ENCODE measurements around the gene GABRB3. TPM values are rescaled to one million over a fixed set of nuclear protein-coding genes. Genes with fewer than 3 reads are reported as not detected.

GABRB3 gene
- polyA plus RNA-seq, 3 donors, result not detected

DNA sequence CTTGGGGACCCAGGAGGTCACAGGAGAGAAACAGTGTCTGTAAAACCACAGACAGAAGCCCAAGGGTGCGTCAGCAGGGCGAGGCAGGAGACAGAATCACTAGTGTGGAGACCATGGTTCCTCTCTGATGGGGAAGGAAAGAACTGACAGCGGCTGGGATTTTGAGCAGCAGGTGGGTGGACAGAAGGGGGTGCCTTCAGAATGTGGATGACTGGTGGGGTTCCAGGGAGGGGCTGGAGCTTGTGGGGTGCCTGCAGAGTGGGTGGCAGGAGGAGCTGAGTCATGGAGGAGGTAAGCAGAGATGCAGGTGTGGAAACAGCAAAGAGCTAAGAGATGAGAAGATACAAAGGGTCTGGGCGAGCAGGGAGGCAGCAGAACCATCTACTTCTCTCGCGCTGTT, 124.2 kb downstream of the GABRB3 start:
- Histone ChIP-seq H3K4me3 (replicated peaks in 1 of 3; ENCODE audit: low read depth in 2 of 3, low read length in 3 of 3) (no peak overlapping the region), H3K79me2 (ENCODE audit: insufficient read depth, low read length) (no peaks in the 10 kb centered on the region), H3K27ac (ENCODE audit: low read depth in 1 of 2, low read length in 2 of 2) (no peak overlapping the region), H3K27me3 (ENCODE audit: control insufficient read depth in 2 of 2, insufficient read depth in 2 of 2, low read length in 2 of 2) (no peaks in the 10 kb centered on the region), H3K9ac (ENCODE audit: insufficient read depth, low read length, poor library complexity, severe bottlenecking) (no peak overlapping the region), H4K20me1 (ENCODE audit: insufficient read depth, low read length) (no peaks in the 10 kb centered on the region), H2AFZ (ENCODE audit: insufficient read depth, low read depth, low read length, poor library complexity, severe bottlenecking) (no peak overlapping the region), H3K9me3 (replicated peaks in 1 of 2; ENCODE audit: control insufficient read depth in 1 of 2, insufficient read depth in 1 of 2, low read length in 2 of 2) (peaks cover 46 to 70% of the 10 kb centered on the region in 2 donors), H3K4me2 (replicated peaks; ENCODE audit: extremely low read depth, low read length, poor library complexity, severe bottlenecking) (no peak overlapping the region), H3K4me1 (ENCODE audit: control insufficient read depth in 1 of 2, insufficient read depth in 2 of 2, low read length in 2 of 2) (no peaks in the 10 kb centered on the region), H3K36me3 (replicated peaks in 1 of 2; ENCODE audit: control insufficient read depth in 1 of 2, insufficient read depth in 2 of 2, low read length in 2 of 2) (no peaks in the 10 kb centered on the region)
- Mint-ChIP-seq H3K4me1 (no peaks in the 10 kb centered on the region), H3K9me3 (peaks cover 14 to 39% (median 22%) of the 10 kb centered on the region in 7 donors), H3K4me3 (no peak overlapping the region), H3K36me3 (no peaks in the 10 kb centered on the region), H3K27ac (no peak overlapping the region), H3K27me3 (ENCODE audit: low read depth in 3 of 3) (peaks cover 0 to 1% (median 0%) of the 10 kb centered on the region in 3 donors)
- WGBS (ENCODE audit: insufficient coverage), result 89% methylated on average over 6 of the region's 6 CpGs
- intact Hi-C loops (cut with micrococcal nuclease), result no loop called here
- DNase-seq, result no peak
- TF ChIP-seq, protein P1, sequence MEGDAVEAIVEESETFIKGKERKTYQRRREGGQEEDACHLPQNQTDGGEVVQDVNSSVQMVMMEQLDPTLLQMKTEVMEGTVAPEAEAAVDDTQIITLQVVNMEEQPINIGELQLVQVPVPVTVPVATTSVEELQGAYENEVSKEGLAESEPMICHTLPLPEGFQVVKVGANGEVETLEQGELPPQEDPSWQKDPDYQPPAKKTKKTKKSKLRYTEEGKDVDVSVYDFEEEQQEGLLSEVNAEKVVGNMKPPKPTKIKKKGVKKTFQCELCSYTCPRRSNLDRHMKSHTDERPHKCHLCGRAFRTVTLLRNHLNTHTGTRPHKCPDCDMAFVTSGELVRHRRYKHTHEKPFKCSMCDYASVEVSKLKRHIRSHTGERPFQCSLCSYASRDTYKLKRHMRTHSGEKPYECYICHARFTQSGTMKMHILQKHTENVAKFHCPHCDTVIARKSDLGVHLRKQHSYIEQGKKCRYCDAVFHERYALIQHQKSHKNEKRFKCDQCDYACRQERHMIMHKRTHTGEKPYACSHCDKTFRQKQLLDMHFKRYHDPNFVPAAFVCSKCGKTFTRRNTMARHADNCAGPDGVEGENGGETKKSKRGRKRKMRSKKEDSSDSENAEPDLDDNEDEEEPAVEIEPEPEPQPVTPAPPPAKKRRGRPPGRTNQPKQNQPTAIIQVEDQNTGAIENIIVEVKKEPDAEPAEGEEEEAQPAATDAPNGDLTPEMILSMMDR (IDR thresholded peaks at IDR 0.05), result no peak

DNA sequence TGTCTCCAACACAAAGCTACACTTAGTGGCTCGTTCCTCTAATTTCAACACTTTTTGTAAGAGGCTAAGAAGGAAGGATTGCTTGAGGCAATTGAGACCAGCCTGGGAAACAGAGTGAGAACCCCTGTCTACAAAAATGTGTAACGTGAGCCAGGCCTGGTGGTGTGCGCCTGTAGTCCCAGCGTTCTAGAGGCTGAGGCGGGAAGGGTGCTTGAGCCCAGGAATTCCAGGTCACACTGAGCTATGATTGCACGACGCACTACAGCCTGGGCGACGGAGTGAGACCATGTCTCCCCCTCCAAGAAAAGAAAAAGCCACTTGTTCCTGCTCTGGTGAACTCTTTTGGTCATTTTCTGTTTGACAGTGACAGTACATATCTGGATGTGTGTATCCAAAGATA, 127.9 kb downstream of the GABRB3 start:
- intact Hi-C loops (cut with micrococcal nuclease), result no loop called here
- Histone ChIP-seq H3K4me3 (replicated peaks in 1 of 3; ENCODE audit: low read depth in 2 of 3, low read length in 3 of 3) (no peak overlapping the region), H3K79me2 (ENCODE audit: insufficient read depth, low read length) (no peaks in the 10 kb centered on the region), H3K9me3 (replicated peaks in 1 of 2; ENCODE audit: control insufficient read depth in 1 of 2, insufficient read depth in 1 of 2, low read length in 2 of 2) (peaks cover 52 to 55% of the 10 kb centered on the region in 2 donors), H3K27me3 (ENCODE audit: control insufficient read depth in 2 of 2, insufficient read depth in 2 of 2, low read length in 2 of 2) (no peaks in the 10 kb centered on the region), H3K4me2 (replicated peaks; ENCODE audit: extremely low read depth, low read length, poor library complexity, severe bottlenecking) (no peak overlapping the region), H3K4me1 (ENCODE audit: control insufficient read depth in 1 of 2, insufficient read depth in 2 of 2, low read length in 2 of 2) (no peaks in the 10 kb centered on the region), H3K9ac (ENCODE audit: insufficient read depth, low read length, poor library complexity, severe bottlenecking) (no peak overlapping the region), H3K36me3 (replicated peaks in 1 of 2; ENCODE audit: control insufficient read depth in 1 of 2, insufficient read depth in 2 of 2, low read length in 2 of 2) (no peaks in the 10 kb centered on the region), H3K27ac (ENCODE audit: low read depth in 1 of 2, low read length in 2 of 2) (no peak overlapping the region), H2AFZ (ENCODE audit: insufficient read depth, low read depth, low read length, poor library complexity, severe bottlenecking) (no peak overlapping the region), H4K20me1 (ENCODE audit: insufficient read depth, low read length) (no peaks in the 10 kb centered on the region)
- TF ChIP-seq, protein P1 (IDR thresholded peaks at IDR 0.05), result no peak
- Mint-ChIP-seq H3K4me1 (no peaks in the 10 kb centered on the region), H3K9me3 (peaks cover 14 to 46% (median 28%) of the 10 kb centered on the region in 7 donors), H3K27me3 (ENCODE audit: low read depth in 3 of 3) (peaks cover 0 to 1% (median 0%) of the 10 kb centered on the region in 3 donors), H3K27ac (no peak overlapping the region), H3K36me3 (no peaks in the 10 kb centered on the region), H3K4me3 (no peak overlapping the region)
- 88% methylated on average over 3 of the region's 9 CpGs for WGBS (ENCODE audit: insufficient coverage)
- DNase-seq, result no peak

Measured in CD14-positive monocyte (primary cell).